SH-SY5Y (cell line): ENCODE measurements around the gene STAG1.

Experiments
- GATA2 ChIP-seq: IDR thresholded peaks from 2 replicates; pipeline ENCODE4 v1.6.1; 2011; ENCODE audit warnings: mild to moderate bottlenecking, low read depth, low read length
- GATA3 ChIP-seq: IDR thresholded peaks from 2 replicates; pipeline ENCODE4 v1.6.1; 2011; ENCODE audit warnings: low read depth, mild to moderate bottlenecking, low read length, moderate library complexity

DNA sequence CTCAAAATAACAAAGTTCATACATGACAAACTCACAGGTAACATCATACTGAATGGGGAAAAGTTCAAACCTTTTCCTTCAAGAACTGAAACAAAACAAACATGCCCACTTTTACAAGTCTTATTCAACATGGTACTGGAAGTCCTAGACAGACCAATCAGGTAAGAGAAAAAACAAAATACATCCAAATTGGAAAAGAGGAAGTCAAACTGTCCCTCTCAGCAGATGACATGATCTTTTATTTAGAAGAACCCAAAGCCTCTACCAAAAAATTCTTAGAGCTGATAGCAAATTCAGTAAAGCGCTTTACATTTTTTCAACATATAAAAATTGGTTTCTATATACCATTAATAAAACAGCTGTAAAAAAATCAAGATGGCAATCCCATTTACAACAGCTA is 219.4 kb downstream of the STAG1 start:
- TF ChIP-seq GATA3 (no peak), GATA2 (no peak)
